NCI-H345 treated with DMSO at 0.1 percent for 48 hours (cell line): Measurements from ENCODE around the gene LPCAT1.
"Not testable (repeated sequence)": the region's sequence is repeated elsewhere in the genome, so short reads cannot be mapped to it uniquely, and the experiment has no call there.

Experiments
- DNase-seq: peaks from one replicate; lab custom pipeline; 2025; ENCODE audit not compliant: unreplicated experiment; lab: John Stamatoyannopoulos, UW

Gene LPCAT1

DNA sequence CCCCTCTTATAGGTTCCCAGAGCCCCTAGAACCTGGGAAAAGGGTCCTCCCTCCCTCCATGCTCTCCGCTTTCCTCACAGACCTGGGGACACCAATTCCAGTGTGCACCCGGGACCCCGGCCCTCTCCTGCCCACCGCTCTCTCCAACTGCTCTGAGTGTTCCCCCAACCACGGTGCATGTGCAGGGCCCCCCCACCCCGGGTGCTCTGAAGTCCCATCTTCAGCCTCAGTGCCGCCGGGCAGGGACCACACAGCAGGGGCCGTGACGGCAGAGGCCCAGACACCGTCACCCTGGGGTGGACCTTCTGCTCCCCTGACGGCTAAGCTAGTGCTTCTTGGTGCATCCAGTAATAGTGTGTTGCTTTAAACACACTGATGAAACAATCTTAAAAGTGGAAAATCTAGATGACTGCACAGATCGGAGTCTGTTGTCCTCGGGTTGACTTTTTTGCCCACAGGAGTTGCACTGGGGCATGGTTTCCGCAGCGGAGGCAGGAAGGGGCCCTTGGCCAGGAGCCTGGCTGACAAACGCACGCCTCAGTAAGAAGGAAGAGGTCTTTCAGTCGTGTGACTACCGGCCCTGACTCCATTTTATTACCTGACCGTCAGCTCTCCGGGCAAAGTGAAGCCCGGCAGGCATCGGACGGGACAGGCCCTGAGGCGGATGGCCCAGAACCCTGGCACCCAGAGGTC lies 42.3 kb downstream of the LPCAT1 start:
- DNase-seq = no peak

DNA sequence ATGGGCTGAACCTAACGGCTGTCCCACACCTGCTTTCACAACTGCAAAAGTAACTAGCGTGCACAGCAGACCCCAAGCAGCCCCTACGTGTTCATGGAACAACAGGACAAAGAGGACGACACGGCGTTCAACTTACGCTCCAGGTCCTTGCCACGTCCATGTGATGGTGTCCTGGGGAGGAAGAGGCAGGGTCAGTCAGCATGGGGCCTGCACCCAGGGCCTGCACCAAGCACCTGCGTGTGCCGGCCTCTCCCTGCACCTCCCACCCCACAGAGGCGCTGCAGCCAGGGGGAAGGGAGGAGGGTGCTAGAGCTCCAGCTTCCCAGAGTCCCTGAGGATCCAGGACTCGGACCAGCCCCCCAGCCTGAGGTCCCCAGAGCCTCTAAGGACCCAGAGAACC lies 43.0 kb downstream of the LPCAT1 start:
- DNase-seq = no peak

DNA sequence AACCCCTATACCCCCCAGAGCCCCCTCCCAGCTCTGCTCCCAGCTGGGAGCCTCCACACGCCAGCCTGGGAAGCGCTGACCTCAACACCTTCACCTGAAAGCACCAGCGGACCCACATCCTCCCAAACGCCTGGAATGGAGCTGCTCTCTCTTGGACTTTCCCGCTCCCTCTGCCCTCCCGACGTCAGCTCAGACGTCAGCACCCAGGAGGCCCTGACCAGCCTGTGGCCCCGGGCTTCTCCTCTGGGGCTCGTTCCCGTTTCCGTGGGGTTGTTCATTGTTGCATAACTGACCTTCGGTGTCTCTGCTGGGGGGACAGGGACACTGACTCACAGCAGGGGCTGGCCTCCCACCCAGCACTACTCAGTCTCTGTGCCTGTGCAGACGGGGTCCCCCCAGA lies 43.5 kb downstream of the LPCAT1 start:
- no peak for DNase-seq

DNA sequence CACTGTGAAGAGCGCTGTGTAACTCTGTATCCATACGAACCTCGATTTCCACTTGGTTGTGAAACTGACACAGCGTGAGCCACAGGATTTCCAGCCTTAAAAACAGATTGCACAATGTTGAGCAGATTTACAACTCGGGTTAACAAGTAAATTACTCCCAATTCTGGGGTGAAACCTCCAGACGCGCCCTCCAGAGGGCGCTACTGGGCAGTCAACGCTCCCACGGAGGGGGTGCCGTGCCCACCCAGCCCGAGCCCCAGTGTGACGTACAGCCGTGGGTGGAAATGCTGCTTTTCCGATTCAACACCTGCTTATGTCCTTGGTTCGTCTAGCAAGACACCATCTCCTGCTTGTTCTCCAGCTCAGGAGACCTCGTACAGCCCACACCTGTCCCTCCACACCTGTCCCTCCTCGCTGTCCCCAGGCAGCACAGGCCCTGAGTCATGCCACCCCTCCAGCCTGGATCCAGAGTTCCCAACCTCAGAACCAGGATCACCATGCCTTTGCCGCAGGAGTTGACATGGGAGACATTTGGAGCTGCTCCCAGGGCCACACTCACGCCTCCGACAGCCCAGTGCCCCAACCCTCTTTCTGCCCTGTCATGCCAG lies 44.1 kb downstream of the LPCAT1 start:
- DNase-seq = no peak

DNA sequence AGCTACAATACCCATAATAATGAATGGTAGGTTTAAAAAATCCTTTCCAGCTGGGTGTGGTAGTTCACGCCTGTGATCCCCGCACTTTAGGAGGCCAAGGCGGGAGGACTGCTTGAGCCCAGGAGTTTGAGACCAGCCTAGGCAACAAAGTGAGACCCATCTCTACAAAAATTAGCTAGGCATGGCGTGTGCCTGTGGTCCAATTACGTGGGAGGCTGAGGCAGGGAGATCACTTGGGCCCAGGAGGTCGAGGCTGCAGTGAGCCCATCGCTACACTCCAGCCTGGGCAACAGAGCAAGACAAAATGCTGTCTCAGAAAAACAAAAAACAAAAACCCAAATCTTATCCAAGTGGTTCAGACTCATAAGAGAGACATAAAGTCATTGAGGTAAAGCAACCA lies 44.7 kb downstream of the LPCAT1 start:
- no peak for DNase-seq

DNA sequence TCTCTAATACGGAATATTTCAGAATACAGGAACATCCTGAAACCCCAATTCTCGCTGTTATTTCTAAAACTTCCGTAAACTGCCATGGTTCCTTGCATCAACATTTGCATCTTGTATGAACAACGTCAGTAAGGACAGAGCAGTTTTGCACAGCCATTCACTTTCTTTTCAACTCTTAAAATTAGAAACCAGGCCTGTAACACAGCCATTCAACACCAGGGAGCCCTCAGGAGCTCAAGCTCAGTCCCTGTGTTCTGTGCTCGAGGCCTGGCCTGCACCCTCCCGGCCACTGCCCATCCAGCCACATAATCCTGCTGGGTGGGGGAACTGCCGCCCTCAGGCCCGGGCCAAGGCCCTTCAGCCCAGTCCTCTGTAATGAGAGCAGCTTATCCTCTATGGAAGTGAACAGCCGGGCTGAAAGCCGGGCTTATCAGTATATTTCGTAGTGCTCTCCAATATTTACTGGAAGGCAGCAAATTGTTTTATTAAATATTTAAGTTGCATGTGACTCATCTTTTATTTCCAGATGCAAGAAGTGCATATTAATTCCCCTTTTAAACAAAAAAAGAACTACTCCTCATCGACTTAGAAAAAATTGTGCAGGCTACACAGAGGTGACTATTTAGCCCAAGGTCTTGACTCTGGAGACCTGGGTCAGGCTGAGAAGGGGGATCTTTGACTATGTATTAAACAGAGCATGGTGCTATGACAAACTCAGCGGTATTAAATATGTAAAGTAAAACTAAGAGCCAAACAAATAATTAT lies 45.3 kb downstream of the LPCAT1 start:
- no peak for DNase-seq

DNA sequence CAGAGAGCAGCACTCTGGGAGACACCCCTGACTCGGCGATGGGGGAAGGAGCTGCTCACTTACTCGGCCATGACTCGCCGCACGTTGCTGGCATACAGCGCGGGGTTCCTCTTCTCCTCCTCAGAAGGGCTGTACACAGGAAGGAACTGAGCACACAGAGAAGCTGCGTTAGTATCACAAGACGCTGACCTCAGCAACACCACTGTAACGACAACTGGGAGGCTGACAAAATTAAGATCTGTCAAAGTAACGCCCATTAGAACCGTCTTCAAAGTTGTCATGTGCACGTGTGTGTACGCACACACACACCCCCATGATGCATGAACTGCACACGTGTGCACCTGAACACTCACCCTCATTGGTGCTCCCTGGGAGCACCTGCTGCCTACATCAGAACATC lies 46.4 kb downstream of the LPCAT1 start:
- DNase-seq = no peak

DNA sequence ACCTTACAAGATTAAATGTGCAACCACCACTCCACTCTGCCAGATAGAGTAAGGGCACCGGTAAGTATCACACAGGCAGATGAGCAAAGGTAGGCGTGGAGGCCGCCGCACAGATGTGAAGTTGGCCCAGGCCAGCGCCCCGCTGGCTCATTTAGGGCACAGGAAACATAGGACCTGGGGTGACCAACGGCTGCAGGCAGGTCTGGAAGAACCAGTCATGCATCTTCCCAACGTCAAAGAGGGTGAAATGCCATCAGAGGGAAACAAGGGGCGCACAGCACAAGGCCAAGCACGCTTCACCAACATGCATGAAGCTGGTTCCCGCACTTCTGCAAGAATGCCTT lies 46.8 kb downstream of the LPCAT1 start:
- no peak for DNase-seq

DNA sequence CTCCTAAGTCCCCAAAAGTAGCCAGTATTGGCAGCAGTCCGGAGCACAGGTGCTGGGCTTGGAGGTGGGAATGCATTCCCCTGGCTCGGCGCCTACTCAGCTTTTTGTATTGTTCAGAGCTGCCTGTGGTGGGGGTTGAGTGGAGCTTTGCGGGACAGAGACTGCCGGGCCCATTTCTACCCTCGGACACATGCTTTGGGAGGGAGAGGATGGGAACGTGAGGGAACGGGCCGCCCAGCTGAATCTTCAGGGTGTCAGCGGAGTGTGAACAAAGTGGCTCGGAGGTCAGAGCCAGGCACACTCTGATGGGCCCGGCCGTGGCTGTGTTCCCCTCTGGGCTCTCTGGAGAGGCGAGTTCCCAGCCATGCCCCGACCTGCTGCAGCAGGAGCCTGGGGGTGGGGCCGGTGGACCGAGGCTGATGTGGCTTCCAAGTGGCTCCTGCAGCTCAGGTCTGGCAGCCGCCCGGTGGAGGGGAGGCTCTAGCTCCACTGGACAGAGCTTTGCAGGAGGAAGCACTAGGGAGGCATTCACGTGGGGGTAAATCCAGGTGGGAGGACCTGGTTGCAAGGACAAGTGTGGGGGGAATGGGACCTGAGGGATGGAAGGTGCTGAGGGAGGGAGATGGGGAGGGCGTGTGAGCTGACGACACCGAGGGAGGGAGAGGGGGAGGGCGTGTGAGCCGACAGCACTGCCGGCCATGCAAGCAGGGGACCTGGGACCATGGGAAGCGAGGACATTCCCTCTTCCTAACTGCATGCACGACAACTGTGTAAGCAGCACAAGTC lies 47.4 kb downstream of the LPCAT1 start:
- DNase-seq = no peak

DNA sequence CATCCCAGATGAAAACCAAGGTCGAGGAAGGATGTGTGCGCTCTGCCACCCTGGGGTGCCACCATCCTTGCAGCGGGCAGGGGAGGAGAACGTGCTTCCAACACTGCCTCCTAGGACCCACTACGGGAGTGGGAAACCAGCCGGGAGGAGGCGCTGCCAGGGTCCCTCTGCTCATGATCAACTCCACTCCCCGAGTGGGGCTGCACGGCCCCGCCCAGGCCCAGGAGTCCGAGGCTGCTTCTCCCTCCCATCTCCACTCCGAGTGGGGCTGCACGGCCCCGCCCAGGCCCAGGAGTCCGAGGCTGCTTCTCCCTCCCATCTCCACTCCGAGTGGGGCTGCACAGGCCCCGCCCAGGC lies 48.2 kb downstream of the LPCAT1 start:
- DNase-seq = not testable (repeated sequence)

DNA sequence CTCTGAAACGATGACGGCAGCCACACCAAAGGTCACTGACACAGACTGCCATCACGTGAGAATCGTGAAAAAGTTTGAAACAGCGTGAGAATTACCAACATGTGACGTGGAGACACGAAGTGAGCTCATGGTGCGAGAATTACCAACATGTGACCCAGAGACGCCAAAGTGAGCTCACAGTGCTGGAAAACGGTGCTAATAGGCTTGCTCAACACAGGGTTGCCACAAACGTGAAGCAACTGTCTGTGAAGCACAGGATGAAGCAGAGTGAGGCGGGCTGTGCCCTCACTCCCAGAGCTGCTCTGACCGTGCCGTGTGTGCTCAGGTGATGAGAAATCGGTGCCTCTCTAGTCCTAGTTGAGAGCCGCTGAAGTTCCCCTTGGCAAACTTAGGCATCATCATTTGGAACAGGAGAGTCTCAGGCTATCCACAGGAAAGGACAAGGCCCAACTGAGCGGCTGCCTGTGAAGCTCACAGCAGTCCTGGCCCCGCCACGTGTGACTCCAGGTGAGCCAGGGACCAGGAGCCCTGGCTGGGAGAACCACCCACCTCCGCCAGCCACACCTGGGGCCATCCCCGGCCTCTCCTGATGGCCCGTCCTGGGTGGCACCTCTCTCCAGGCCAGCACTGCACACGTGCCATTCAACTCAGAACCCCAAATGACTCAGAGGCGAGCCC lies 48.8 kb downstream of the LPCAT1 start:
- DNase-seq = no peak

DNA sequence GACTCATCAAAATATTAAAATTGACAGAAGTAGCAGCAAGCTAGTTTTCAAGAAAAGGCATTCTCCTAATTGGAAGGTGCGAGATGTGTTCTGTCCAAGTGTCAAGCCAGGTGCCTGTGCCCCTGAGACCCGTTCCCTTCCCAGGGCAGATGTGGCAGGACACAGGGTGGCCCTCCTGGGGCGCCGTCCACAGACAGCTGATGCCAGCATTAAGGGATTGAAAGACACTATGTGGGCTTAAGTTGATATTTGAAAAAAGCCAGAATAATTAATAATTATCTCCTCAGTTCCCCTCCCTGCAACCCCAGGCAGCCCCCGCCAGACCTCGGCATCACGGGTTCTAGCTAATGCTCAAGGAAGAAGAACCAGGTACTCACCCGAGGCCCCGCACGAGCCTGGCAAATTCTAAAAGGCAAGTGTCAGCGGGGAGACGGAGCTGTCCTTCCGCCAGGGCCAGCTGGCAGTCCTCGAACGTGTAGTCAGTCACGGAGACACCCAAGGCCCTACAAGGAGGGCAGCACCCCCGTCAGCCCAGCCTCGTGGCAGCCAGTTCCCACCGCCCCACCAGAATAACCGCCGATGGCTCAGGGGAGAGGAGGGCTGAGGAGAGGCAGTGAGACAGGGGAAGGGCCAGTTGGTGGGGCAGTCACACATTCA lies 49.4 kb downstream of the LPCAT1 start:
- no peak for DNase-seq

DNA sequence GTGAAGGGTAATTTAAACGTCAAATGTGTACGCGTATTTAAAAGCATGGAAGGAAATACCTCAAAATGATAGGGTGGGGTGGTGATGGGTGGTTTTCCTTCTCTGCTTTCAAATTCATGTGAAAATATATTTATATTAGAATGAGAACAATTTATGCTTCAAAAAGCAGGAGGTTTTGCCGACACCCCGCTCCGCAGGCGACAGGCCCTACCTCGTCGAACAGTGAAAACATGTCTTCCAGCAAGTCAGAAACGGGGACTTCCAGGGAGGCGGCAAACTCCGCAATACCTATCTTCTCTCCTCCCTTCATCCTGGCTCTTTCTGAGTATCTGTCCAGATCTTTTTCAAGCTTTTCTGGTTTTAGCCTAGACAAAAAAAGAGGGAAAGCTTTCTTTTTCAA lies 50.0 kb downstream of the LPCAT1 start:
- DNase-seq = no peak

DNA sequence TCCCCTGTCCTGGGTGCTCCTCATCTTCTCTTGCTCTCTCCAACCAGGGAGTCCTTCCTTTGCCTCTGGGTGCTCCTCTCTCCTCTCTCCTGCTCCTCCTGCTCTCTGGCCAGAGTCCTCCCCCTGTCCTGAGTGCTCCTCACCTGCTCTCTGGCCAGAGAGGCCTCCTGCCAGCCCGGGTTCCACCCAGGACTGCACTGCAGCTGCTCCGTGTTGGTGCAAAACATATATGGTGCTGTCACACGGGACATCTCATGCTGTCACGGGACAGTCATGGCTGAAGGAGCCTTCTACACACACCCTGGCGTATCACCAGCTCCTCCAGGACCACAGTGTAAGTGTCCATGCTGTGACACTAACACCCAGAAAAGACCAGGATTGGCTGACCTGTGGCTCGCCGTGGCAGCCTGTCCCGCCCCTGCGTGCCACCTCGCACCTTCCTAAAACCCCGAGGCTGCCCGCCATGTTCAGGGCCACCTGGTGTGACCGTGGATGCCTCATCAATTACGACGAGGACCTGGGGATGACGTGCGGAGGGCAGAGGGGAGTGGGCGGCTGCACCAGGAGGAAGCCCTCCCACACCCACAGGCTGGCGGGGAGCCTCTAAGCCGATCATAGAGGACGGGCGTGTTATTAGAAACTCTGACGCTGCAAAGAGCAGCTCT lies 50.7 kb downstream of the LPCAT1 start:
- no peak for DNase-seq

DNA sequence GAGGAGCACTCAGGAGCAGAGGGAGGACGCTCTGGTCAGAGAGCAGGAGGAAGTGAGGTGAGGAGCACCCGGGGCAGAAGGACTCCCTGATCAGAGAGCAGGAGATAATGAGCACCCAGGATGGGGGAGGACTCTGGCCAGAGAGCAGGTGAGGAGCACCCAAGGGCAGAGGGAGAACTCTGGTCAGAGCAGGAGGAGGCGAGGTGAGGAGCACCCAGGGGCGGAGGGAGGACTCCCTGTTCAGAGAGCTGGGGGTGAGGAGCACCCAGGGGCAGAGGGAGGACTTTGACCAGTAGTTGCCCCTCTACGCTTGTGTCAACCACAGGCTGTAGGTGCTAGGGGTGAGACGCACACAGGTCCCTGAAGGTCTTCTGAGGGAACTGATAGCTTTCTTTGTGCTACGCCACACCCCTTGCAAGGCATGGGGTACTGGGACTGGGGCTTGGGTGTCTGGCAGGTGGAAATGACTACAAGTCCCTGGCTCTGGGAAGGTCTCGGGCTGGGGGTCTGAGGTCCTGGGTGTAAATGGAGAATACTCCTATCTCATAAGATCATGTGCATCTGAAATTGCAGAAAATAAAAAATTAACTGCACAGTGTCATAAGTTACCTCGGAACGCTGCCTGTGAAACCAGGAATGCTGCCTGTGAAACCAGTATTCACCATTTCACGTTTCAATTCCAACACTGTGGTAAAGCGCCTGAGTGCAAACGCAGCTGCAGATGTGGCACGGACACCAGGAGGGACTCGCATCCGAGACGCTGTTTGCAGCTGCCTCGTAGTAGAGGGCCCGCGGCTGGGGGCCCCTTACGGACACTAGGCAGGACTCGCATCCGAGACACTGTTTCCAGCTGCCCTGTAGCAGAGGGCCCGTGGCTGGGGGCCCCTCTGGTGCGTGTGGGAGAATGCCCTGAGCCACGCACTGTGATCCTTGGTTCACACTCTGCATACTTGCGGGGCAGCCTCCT lies 51.5 kb downstream of the LPCAT1 start:
- no peak for DNase-seq

DNA sequence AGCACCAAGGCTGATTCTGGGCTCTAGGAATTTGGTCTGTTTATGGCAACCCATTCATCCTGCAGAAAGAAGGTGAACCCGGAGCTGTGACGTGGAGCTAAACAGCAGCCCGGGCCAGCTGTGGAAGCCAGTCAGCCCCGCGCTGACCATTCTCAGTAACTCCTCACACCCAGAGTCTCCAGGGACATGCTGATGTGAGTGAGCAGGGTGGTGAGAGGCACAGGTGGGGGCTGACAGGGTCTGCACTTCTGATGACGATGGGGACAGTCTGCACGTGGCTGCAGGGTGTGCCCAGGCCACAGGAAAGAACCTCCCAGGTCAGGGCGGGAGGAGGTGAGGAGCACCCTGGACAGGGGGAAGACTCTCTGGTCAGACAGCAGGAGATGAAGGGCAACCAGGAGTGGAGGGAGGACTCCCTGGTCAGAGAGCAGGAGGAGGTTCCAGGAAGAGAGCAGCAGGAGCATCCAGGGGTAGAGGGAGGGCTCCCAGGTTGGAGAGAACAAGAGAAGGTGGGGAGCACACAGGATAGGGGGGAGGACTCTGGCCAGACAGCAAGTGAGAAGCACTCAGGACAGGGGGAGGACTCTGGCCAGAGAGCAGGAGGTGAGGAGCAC lies 52.4 kb downstream of the LPCAT1 start:
- no peak for DNase-seq

DNA sequence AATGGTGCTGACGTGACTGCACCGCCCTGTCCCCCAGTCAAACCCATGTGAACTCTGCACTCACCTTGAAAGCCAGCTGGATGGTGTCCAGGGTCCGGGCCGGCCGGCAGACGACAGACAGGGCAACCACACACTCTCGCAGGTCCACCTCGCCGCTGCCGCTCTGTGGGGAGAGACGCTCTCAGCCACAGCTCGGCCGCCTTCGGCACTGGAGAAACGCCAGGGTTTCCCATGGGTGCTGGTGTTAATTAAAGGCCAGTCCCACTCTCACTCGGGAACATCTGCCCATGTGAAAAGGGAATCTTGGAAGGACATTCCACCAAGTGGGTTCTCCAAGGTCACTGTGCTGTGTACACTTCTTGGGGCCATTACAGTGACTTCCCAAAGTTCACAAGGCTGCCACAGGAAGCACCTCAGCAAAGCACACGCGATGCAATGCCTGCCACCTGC lies 53.0 kb downstream of the LPCAT1 start:
- DNase-seq = no peak
